SH-SY5Y (cell line): ENCODE data around the gene STK35.

ENCODE experiments used
- GATA2 ChIP-seq: IDR thresholded peaks from 2 replicates; pipeline ENCODE4 v1.6.1; 2011; ENCODE audit warnings: mild to moderate bottlenecking, low read depth, low read length
- GATA3 ChIP-seq: IDR thresholded peaks from 2 replicates; pipeline ENCODE4 v1.6.1; 2011; ENCODE audit warnings: low read depth, mild to moderate bottlenecking, low read length, moderate library complexity

DNA sequence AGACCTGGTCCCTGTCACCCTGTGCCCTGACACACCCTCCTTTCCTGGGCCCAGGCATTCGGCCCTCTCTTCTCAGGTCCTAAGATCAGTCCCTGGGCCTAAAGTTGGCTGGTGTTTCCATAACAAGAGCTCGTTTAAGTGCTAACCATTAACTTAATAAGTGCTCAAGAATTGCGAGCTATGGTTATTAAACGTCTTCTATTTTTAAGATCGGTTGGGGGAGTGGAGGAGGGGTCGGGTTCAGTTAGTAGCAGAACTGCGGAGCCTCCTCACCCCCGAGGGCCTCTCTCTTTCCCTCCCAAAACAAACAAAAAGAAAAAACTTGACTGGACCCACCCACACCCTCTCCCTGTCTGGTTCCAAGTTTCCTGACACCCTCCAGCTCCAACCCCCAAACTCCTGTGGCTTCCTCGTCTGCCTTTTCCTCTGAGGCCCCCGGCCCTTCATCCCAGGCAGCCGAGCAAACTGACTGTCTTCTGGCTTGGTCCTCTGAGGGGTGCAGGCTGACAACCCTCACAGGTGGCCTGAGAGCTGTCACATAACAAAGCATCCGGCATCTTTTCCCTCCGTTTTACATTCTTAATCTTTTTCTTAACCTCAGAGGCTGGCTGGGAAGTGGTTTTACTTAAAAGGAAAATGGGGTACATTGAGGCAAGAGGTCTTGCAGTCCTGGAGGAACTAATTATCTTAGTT lies 2.0 kb downstream of the STK35 start:
- TF ChIP-seq GATA2 (no peak), GATA3 (no peak)
